HCEC 1CT (cell line): Measurements from ENCODE around the gene PRDM16.

ENCODE experiments used
- DNase-seq: peaks from one replicate; pipeline ENCODE4 v3.0.0-alpha.2; 2017

PRDM16 gene

GRCh38 chr1:3128431-3129132 lies 59.6 kb downstream of the PRDM16 start:
- DNase-seq = no peak

DNA sequence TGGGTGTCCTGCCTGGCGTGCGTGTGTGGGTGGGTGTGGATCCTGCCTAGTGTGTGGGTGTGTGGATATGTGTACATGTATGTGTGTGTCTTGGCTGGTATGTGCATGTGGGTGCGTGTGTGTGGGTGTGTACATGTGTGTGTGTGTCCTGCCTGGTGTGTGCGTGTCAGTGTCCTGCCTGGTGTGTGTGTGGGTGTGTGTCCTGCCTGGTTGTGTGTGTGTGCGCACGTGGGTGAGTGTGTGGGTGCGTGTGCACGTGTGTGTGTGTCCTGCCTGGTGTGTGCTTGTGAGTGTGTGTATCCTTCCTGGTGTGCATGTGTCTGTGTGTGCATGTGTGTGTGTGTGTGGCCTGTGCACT lies 60.1 kb downstream of the PRDM16 start:
- no peak for DNase-seq

DNA sequence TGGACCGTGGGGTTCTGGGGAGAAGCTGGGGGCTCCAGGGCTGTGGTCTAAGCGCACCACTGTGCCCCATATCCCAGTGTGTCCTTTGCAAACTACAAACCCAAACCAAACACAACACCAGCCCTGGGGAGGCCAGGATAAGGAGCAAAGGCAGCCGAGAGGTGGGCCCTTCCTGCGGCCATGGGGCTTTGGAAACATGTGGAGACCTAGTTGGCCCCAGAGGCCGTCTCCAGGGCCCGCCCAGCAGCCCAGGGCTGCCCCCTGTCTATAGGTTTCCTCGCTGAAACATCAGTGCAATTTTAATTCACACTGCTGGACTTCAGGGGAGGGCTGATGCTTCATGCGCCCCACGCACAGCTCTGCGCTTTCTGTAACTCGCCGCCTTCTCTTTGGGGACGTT lies 61.3 kb downstream of the PRDM16 start:
- DNase-seq = no peak

DNA sequence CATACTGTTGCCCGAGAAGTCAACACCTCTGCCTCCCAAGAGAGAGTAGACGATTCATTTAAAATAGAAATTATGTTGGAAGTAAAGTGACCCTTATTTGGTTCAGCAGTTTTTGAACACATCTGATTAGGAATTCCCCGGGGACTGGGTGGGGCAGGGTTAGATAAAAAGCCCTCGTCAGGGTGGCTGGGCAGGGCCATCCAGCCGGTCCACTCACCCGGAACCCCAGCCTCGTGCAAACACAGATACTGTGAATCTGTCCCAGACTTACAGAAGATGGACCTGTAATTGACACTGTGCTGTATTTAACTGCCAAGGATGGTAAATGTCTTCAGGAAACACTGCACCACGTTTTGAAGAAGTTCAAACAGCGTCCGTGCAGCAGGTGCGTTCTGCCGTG lies 63.7 kb downstream of the PRDM16 start:
- no peak for DNase-seq

DNA sequence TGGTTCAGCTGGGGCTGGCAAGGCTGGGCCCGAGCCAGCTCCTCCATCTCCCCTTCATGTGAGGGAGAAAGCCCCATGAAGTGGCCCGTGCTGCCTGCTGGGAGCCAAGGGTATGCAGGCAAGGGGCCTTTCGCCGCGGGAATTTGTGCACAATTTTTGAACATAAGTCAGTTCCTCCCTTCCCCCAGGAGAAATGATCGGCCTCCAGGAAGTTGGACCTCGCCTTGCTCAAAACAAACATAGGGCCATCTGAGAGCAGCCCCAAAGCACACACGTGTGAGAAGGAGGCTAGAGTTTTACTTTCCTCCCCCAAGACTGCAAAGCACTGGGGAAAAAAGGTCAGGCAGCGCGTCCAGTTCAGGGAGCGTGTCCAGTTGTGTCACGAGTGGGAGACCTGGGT lies 64.7 kb downstream of the PRDM16 start:
- no peak for DNase-seq

DNA sequence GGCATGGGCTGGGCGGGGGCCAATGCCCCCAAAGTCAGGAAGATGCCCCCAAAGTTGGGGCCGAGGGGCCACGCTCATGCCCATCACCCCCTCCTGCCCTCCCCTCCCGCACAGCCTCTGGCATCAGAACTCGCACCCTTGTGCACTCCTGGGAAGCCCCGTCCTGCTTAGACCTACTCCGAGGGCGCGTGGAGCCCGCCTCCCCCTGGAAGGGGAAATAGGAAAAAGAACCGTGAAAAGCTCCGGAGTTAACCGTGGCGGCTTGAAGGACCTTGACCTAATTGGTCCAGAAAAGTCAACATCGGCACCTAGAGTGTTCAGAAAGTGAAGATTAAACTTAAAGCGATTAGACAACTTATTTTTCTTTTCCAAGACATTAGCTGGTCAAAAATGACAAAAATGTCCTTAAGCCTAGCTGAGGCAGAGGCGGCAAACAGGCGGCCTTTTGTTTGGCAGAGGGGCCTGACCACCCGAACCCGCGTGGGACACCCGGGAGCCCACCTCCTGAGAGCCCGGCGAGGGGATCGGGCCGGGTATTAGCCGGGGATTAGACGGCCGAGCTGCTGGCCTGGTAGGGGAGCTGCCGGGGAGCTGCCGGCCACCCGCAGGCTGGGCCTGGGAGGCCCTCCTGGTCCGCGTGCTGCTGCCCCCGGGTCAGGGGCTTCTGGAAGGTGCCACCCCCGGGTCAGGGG lies 65.5 kb downstream of the PRDM16 start:
- DNase-seq = no peak

GRCh38 chr1:3135073-3135702 lies 66.2 kb downstream of the PRDM16 start:
- no peak for DNase-seq

DNA sequence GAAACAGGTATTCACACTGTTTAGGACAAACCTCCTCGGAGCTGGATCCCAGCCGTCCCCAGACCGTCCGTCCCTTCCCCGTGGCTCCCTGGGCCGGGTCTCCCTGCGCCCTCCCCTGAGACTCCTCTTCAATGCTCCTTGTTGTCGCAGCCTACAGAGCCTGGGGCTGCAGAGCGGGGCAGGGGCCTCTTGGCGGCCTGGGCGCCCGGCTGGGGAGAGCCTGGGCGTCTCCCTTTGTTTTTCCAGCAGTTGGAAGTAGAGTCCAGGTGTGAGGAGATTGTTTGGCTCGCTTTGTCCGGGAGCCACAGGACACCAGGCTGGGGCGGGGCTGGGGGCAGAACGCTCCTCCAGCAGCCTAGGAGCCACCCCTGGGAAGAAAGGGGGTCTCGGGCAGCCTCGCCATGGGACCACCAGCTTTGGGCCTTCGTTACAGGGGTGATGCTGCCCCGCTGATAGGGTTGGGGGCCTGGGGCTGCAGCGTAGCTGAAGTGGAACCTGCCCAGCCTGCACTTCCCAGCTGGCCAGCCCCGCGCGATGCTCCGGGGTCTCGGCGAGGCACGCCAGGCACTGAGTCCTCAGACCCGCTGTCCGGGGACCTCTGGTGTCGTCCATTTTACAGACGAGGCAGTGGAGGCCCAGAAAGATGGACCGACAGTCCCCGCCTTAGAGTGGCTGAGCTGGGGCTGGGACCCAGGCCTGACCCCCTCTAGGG lies 66.9 kb downstream of the PRDM16 start:
- DNase-seq = no peak

GRCh38 chr1:3136532-3136931 lies 67.5 kb downstream of the PRDM16 start:
- DNase-seq = no peak

- DNase-seq = no peak
These were observed 68.4 kb downstream of the PRDM16 start for GRCh38 chr1:3137111-3138100.

GRCh38 chr1:3138623-3139151 lies 69.7 kb downstream of the PRDM16 start:
- DNase-seq = no peak

- no peak for DNase-seq
These were observed 70.4 kb downstream of the PRDM16 start for GRCh38 chr1:3139451-3139852.

DNA sequence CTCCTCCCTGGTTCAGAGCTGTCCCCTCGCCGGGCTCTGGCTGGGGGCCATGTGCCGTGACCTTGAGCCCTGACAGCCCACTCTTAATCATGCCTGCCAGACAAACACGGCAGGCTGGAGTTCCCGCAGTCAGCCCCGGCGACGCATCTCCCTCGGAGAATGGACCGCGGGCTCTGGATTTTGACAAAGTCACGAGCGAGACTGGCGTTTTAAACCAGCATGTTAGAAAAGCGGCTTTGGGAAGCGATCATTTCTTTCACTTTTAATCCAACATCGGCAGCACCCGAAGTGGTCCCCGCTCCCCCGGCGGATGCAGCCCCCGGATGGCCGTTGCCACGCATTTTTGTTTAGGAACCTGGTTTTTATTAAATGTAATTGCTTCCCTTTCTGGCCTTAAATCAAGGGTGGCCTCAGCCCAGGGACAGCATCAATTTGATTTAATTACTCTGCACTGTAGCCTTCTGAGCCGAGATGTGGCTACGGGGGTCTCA lies 70.9 kb downstream of the PRDM16 start:
- DNase-seq = no peak

DNA sequence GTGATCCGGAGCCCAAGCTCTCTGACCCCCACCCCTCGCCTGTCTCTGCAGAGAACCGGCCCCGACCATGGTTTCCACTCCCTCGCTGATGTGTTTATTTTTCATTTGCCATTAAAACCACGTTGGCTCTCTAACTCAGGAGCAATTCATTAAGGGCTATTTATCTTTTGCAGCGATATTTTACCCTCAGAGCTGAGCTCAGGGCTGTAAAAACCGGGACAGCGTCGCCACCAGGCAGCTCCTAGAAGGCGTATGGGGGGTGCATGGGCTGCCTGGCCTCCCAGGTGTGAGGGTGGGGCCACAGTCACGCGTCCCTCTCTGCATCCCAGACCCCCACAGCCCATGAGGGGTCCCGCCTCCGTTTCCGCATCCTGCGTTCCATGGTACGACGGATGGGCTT lies 71.4 kb downstream of the PRDM16 start:
- DNase-seq = no peak

DNA sequence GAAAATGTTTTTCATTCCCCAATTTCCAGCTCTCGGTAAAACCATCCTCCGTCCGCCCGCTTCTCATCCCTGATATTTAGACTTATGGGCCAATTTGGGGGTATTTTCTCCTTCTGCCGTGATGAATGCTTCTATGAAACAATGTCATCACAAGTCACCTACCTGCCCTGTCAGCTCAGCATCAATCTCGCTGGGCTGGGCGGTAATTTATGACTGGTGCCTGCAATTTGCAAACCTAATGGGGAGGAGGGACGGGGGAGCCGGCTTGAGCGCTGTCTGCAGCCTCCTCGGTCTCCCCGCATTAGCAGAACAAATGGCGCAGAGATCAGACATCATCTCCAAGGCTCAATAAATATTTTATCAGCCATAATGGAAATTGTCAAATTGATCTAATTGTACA lies 72.1 kb downstream of the PRDM16 start:
- DNase-seq = no peak

DNA sequence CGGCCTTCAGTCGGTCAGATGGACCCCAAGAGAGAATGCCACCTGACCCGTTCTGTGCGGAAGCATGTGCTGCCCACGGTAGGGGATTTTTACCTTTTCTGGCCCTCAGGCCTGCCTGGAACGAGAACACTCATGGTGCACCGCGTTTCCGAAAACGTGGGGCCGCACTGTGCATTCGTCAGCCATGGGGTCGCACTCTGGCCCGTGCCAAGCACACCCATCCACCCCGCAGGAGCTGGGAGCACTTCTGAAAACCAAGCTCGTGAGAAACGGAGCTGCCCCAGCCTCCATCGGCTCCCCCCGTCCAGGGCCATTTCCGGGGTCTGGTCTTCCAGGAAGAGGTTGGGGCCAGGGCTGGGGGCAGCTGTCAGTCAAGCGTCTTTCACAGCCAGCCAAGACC lies 72.8 kb downstream of the PRDM16 start:
- no peak for DNase-seq

DNA sequence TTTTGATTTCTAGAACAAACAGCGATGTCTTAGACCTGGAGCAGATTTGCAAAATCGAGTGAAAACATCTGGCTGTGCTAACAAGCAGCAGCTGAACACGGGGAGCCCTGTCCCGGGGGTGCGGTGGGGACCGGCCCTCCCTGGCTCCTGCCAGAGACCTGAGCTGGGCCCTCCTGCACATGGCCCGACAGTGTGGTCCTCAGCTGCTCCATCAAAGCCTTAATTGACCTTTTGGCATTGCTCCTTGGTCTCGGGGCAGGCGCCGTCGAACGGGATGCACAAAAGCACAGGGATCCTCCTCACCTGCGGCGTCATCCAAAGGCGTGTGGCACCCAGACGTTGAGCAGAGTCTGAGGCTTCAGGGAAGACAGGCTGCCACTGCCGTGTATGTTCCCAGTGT lies 73.2 kb downstream of the PRDM16 start:
- no peak for DNase-seq

- no peak for DNase-seq
These were observed 73.7 kb downstream of the PRDM16 start for GRCh38 chr1:3142751-3143150.

DNA sequence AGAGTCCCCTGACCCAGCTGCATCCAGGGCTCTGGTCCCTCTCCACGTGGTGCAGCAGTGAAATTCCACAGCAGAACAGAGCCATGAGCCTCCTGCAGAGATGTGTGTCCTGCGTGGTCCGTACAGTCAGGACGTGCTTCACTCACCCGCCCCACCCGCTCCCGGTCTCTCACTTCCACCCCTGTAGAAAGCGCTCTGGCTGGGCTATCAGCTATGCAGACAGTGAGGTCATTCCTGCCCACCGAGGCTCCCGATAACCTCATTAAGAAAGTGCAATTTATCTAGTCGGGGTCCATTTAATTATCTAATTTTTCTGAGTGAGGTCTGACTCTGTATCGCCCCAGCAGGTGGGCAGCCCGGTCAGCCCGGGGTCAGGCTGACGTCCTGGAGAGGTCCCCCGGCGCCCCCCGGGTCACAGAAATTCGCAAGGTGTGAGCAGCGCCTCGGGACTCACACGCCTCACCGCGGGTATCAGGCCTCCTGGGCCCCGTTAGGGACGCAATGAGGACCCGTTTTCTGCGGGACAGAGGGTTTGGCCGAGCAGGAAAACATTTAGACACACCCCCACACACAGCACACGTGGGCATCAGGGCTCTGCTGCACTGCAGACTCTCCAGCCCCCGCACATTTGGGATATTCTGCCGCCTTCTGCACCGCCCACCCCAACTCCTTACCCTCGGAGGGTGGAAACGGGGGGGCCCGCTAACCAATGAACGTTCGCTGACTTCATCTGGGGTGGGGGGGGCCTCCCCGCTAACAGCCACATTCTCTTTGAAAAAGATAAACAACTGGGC lies 76.7 kb downstream of the PRDM16 start:
- no peak for DNase-seq

DNA sequence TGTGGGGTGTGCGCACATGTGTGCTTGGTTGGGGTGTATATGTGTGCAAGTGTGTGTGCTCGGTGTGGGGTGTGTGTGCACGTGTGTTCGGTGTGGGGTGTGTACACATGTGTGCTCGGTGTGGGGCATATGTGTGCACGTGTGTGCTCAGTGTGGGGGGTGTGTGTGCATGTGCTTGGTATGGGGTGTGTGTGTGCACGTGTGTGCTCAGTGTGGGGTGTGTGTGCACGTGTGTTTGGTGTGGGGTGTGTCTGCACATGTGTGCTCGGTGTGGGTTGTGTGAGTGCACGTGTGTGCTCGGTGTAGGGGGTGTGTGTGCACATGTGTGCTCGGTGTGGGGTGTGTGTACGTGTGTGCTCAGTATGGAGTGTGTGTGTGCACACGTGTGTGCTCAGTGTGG lies 77.5 kb downstream of the PRDM16 start:
- no peak for DNase-seq

DNA sequence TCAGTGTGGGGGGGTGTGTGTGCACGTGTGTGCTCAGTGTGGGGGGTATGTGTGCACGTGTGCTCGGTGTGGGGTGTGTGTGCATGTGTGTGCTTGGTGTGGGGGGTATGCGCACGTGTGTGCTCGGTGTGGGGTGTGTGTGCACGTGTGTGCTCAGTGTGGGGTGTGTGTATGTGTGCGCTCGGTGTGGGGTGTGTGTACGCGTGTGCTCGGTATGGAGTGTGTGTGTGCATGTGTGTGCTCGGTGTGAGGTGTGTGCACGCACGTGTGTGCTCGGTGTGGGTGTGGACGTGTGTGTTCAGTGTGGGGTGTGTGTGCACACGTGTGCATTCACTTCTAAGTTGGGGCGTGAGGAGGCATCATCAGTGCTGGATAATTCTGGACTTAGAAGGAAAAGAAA lies 77.9 kb downstream of the PRDM16 start:
- no peak for DNase-seq
